OCI-LY3 (cell line): Measurements from ENCODE around the gene PTPRN2.
"Not testable (repeated sequence)": the region's sequence is repeated elsewhere in the genome, so short reads cannot be mapped to it uniquely, and the experiment has no call there.

Source experiments
- H2AFZ ChIP-seq: fragments of 200-600, 300-600 bp; shearing (Covaris generic); 2 replicates; pipeline ENCODE4 v1.6.0; 2014; ENCODE audit warnings: antibody characterized with exemption, low read depth, low read length
- H3K27ac ChIP-seq: fragments of 200-600, 300-600 bp; sonication (generic); 2 replicates; pipeline ENCODE4 v1.5.1; 2014; ENCODE audit warnings: mild to moderate bottlenecking, low read length, moderate library complexity, mixed read lengths
- H3K27me3 ChIP-seq: fragments of 200-600, 300-600 bp; sonication (generic); 2 replicates; pipeline ENCODE4 v1.6.1; 2014; ENCODE audit warnings: low read depth, low read length, mixed read lengths
- H3K36me3 ChIP-seq: fragments of 200-600, 300-600 bp; sonication (generic); replicated peaks from 2 replicates; pipeline ENCODE3; 2014; ENCODE audit warnings: low read depth, low read length, mixed read lengths
- H3K4me1 ChIP-seq: fragments of 300-600, 200-600 bp; sonication (generic); 2 replicates; pipeline ENCODE4 v1.6.1; 2014; ENCODE audit warnings: low read length, mixed read lengths
- H3K4me2 ChIP-seq: fragments of 200-600, 300-600 bp; sonication (generic); 2 replicates; pipeline ENCODE4 v1.6.1; 2014; ENCODE audit warnings: low read length, mixed read lengths
- H3K4me3 ChIP-seq: fragments of 300-600, 200-600 bp; sonication (generic); 2 replicates; pipeline ENCODE4 v1.5.1; 2014; ENCODE audit warnings: antibody characterized with exemption, mild to moderate bottlenecking, low read length, moderate library complexity
- H3K79me2 ChIP-seq: fragments of 300-600, 200-600 bp; shearing (Covaris generic); 2 replicates; pipeline ENCODE4 v1.6.1; 2014; ENCODE audit warnings: mild to moderate bottlenecking, low read length, mixed read lengths
- H3K9ac ChIP-seq: fragments of 300-600, 200-600 bp; shearing (Covaris generic); 2 replicates; pipeline ENCODE4 v1.6.0; 2014; ENCODE audit warnings: mild to moderate bottlenecking, low read length, moderate library complexity
- H3K9me3 ChIP-seq: fragments of 200-600, 300-600 bp; shearing (Covaris generic); 2 replicates; pipeline ENCODE4 v1.6.1; 2014; ENCODE audit warnings: low read length, mixed read lengths; ENCODE audit not compliant: insufficient read depth
- H4K20me1 ChIP-seq: fragments of 200-600, 300-600 bp; sonication (generic); 2 replicates; pipeline ENCODE4 v1.6.1; 2016; ENCODE audit warnings: low read length, mixed read lengths; ENCODE audit not compliant: insufficient read depth
- CTCF ChIP-seq: fragments of 200-600, 300-600 bp; sonication (generic); IDR thresholded peaks from 2 replicates; pipeline ENCODE4 v1.5.1; 2014; ENCODE audit warnings: antibody characterized with exemption, low read length, low read depth
- EZH2phosphoT487 ChIP-seq: fragments of 200-600 bp; shearing (Covaris generic); IDR thresholded peaks from 2 replicates; pipeline ENCODE4 v1.6.1; 2018; ENCODE audit warnings: antibody characterized with exemption, mixed run types, low read depth

The PTPRN2 gene

GRCh38 chr7:157780312-157780711, 807.3 kb downstream of the PTPRN2 start:
- H3K36me3 ChIP-seq, result no peaks in the 10 kb centered on the region
- H3K4me3 ChIP-seq, result no peak overlapping the region
- no peak overlapping the region for H3K4me2 ChIP-seq
- H4K20me1 ChIP-seq, result no peaks in the 10 kb centered on the region
- no peak for TF ChIP-seq EZH2phosphoT487
- no peak for TF ChIP-seq CTCF
- no peaks in the 10 kb centered on the region for H3K27me3 ChIP-seq
- no peak overlapping the region for H3K9ac ChIP-seq
- H3K79me2 ChIP-seq, result no peaks in the 10 kb centered on the region
- H3K9me3 ChIP-seq, result no peaks in the 10 kb centered on the region
- H3K4me1 ChIP-seq, result no peaks in the 10 kb centered on the region
- H3K27ac ChIP-seq, result no peak overlapping the region
- H2AFZ ChIP-seq, result no peak overlapping the region

- Histone ChIP-seq H3K27me3 (no peaks in the 10 kb centered on the region), H3K4me3 (no peak overlapping the region), H3K4me2 (no peak overlapping the region), H4K20me1 (no peaks in the 10 kb centered on the region), H3K9me3 (no peaks in the 10 kb centered on the region), H3K36me3 (no peaks in the 10 kb centered on the region), H3K79me2 (no peaks in the 10 kb centered on the region), H2AFZ (no peak overlapping the region), H3K27ac (no peak overlapping the region), H3K9ac (no peak overlapping the region), H3K4me1 (no peaks in the 10 kb centered on the region)
- no peak for TF ChIP-seq EZH2phosphoT487
- TF ChIP-seq CTCF, result no peak
Observed at GRCh38 chr7:157779206-157779605, 808.4 kb downstream of the PTPRN2 start.

GRCh38 chr7:157777194-157777762, 810.3 kb downstream of the PTPRN2 start:
- not testable (repeated sequence) for H3K27ac ChIP-seq, H3K4me2 ChIP-seq, H3K9me3 ChIP-seq

GRCh38 chr7:157775560-157776332, 811.9 kb downstream of the PTPRN2 start:
- Histone ChIP-seq H3K9me3 (0 out of 2 replicates have a peak, but pooled peaks cover 2% of the 10 kb centered on the region), H3K4me2 (no peak overlapping the region), H3K27ac (no peak overlapping the region), H3K79me2 (no peaks in the 10 kb centered on the region), H4K20me1 (no peaks in the 10 kb centered on the region), H3K4me1 (no peaks in the 10 kb centered on the region), H2AFZ (no peak overlapping the region), H3K9ac (no peak overlapping the region), H3K4me3 (no peak overlapping the region), H3K27me3 (no peaks in the 10 kb centered on the region), H3K36me3 (no peaks in the 10 kb centered on the region)
- TF ChIP-seq EZH2phosphoT487, result no peak
- no peak for TF ChIP-seq CTCF

More at GRCh38 chr7:157777194-157777762, 810.3 kb downstream of the PTPRN2 start:
- not testable (repeated sequence) for H3K9ac ChIP-seq, H3K4me1 ChIP-seq, H3K27me3 ChIP-seq, H3K79me2 ChIP-seq, H3K4me3 ChIP-seq, H2AFZ ChIP-seq, H3K36me3 ChIP-seq, H4K20me1 ChIP-seq
